K562 (cell line): ENCODE data around the gene LPAR6. TPM values are rescaled to one million over a fixed set of nuclear protein-coding genes. Genes with fewer than 3 reads are reported as not detected.
"Not testable (repeated sequence)": the region's sequence is repeated elsewhere in the genome, so short reads cannot be mapped to it uniquely, and the experiment has no call there.

Source experiments
- ATAC-seq: fragments of 200-7000 bp; cut with Tn5 transposase; 3 replicates; pipeline ENCODE4 v1.9.1; 2020; ENCODE audit warnings: moderate library complexity
- BruUV-seq: library from RNA; stranded (reverse); fragments of 400-500 nt; replicated peaks from 2 replicates; lab custom pipeline; 2021; lab: Mats Ljungman, UMichigan
- CTCF ChIA-PET: fragments of 300-600 bp; formaldehyde crosslinking; extraction: SDS; loops from one replicate; lab custom pipeline; 2021; ENCODE audit warnings: low intra/inter-chr PET ratio; lab: Yijun Ruan, JAX
- POLR2A ChIA-PET: fragments of 300-600, 350-650 bp; sonication (Branson Sonifier 250); formaldehyde crosslinking; extraction: SDS; loops from one replicate; lab custom pipeline; 2021; ENCODE audit warnings: antibody characterized with exemption, inconsistent platforms; lab: Yijun Ruan, JAX
- DNase-seq, 4 experiments: peaks; one replicate each; pipeline versions ENCODE4 v3.0.0 to v3.0.0-alpha.2; 2011 to 2018; ENCODE audit warnings: low spot score in 3 of 4, mixed read lengths in 3 of 4; ENCODE audit errors: extremely low read depth in 1 of 4
- FAIRE-seq: peaks from 2 replicates; lab custom pipeline; 2011; peaks lifted over from hg19 to GRCh38; lab: Jason Lieb, UNC
- H2AFZ ChIP-seq: 2 replicates; pipeline ENCODE4 v1.6.0; 2011; ENCODE audit warnings: low read depth, low read length, control low read depth, inconsistent platforms
- H3K27ac ChIP-seq: fragments of 200-600 bp; 3 replicates; pipeline ENCODE4 v1.8.0; 2011; ENCODE audit warnings: low read depth, mild to moderate bottlenecking, control low read depth, inconsistent platforms, low read length, moderate library complexity, mixed read lengths; ENCODE audit errors: extremely low read depth
- H3K27me3 ChIP-seq, 2 experiments: fragments of 300-600 bp in 1 of 2; 2 replicates in 1 of 2; 3 replicates in 1 of 2; pipeline versions ENCODE4 v1.6.0 to v1.8.0; 2011; ENCODE audit warnings: inconsistent platforms in 2 of 2, low read length in 2 of 2, mild to moderate bottlenecking in 1 of 2, mixed read lengths in 1 of 2, moderate library complexity in 1 of 2; ENCODE audit not compliant: control insufficient read depth in 2 of 2, insufficient read depth in 2 of 2
- H3K36me3 ChIP-seq: fragments of 300-600 bp; 3 replicates; pipeline ENCODE4 v1.8.0; 2011; ENCODE audit warnings: mild to moderate bottlenecking, low read length, inconsistent platforms; ENCODE audit not compliant: control insufficient read depth, insufficient read depth
- H3K4me1 ChIP-seq, 2 experiments: fragments of 200-600 bp in 1 of 2; replicated peaks in 1 of 2; 2 replicates in 1 of 2; 3 replicates in 1 of 2; pipeline versions ENCODE4 v1.5.1 to v1.8.0; 2011; ENCODE audit warnings: inconsistent platforms in 2 of 2, low read length in 2 of 2, mild to moderate bottlenecking in 1 of 2, mixed read lengths in 1 of 2, moderate library complexity in 1 of 2; ENCODE audit not compliant: control insufficient read depth in 2 of 2, insufficient read depth in 2 of 2
- H3K4me2 ChIP-seq: 2 replicates; pipeline ENCODE4 v1.6.1; 2011; ENCODE audit warnings: low read length, control low read depth, inconsistent platforms, mixed read lengths; ENCODE audit not compliant: insufficient read depth
- H3K4me3 ChIP-seq: fragments of 200-600 bp; sonication (generic), shearing (Covaris generic); 2 replicates; pipeline ENCODE4 v1.5.1; 2016; ENCODE audit warnings: control low read depth, inconsistent platforms
- H3K79me2 ChIP-seq: fragments of 200-600 bp; 3 replicates; pipeline ENCODE4 v1.8.0; 2011; ENCODE audit warnings: low read length, inconsistent platforms; ENCODE audit not compliant: control insufficient read depth, insufficient read depth
- H3K9ac ChIP-seq, 2 experiments: 2 replicates each; pipeline versions ENCODE4 v1.6.0 to v1.6.1; 2011; ENCODE audit warnings: low read depth in 2 of 2, low read length in 2 of 2, control low read depth in 1 of 2, inconsistent platforms in 1 of 2, mild to moderate bottlenecking in 1 of 2, mixed read lengths in 1 of 2; ENCODE audit not compliant: insufficient read depth in 1 of 2
- H3K9me1 ChIP-seq: one replicate; pipeline ENCODE4 v1.6.0; 2011; ENCODE audit warnings: inconsistent platforms, mild to moderate bottlenecking, low read length, moderate library complexity; ENCODE audit not compliant: control insufficient read depth, insufficient read depth
- H3K9me3 ChIP-seq: replicated peaks from 2 replicates; pipeline ENCODE4 v1.5.1; 2011; ENCODE audit warnings: low read depth, low read length, inconsistent platforms; ENCODE audit not compliant: control insufficient read depth, insufficient read depth
- H4K20me1 ChIP-seq: replicated peaks from 2 replicates; pipeline ENCODE4 v1.6.1; 2011; ENCODE audit warnings: low read length, inconsistent platforms, mixed read lengths; ENCODE audit not compliant: control insufficient read depth, insufficient read depth
- PML ChIP-seq: IDR thresholded peaks from 2 replicates; pipeline ENCODE4 v1.6.1; 2012; ENCODE audit warnings: low read length, inconsistent platforms
- ZNF134 ChIP-seq: fragments of 250-450 bp; sonication (Bioruptor Pico); conservative IDR thresholded peaks from 2 replicates; pipeline ENCODE4 v1.4.0; 2020
- WGBS: fragments of 100-300 bp; shearing (Covaris generic); methylation state at CpG from one replicate; pipeline ENCODE4 v1.1.6; 2016; ENCODE audit warnings: low coverage, mixed read lengths; ENCODE audit not compliant: insufficient coverage; ENCODE audit errors: missing lambda C conversion rate; 5-methylcytosine and 5-hydroxymethylcytosine counted together
- in situ Hi-C: fragments of 300-500 bp; cut with MboI; formaldehyde crosslinking; loops from 4 replicates; pipeline ENCODE4 v1.15.0; 2018; ENCODE audit warnings: inconsistent platforms, mixed read lengths
- intact Hi-C: fragments of 100-400 bp; cut with micrococcal nuclease; formaldehyde crosslinking; loops from 2 replicates; pipeline ENCODE4 v1.14.2; 2022
- polyA plus RNA-seq, 8 experiments: library from polyadenylated mRNA; depleted of rRNA in 4 of 8; stranded (reverse) in 5 of 8; unstranded in 3 of 8; fragments of >200 nt; fragmentation: Nextera tagmentation in 2 of 8; fragmentation: Illumina TruSeq in 1 of 8; extraction: Ambion mirVana in 2 of 8; extraction: Trizol in 1 of 8; gene quantifications; 2 replicates each; pipeline versions ENCODE4 v1.2.1 to v1.2.3, GENCODE V29; 2011 to 2014; ENCODE audit warnings: inconsistent platforms in 1 of 8, missing spikeins in 1 of 8
- total RNA-seq, 7 experiments: library from RNA; depleted of rRNA in 6 of 7; stranded (reverse); fragments of >200 nt in 6 of 7; fragmentation: Illumina TruSeq in 2 of 7; extraction: Trizol in 2 of 7; gene quantifications; 2 replicates each; pipeline versions ENCODE4 v1.2.1 to v1.2.3, GENCODE V29; 2011 to 2021; ENCODE audit warnings: low replicate concordance in 1 of 7
- TF ChIP-seq, protein P1 (sequence below): fragments of 450-650 bp; IDR thresholded peaks from 2 replicates; pipeline ENCODE4 v1.7.0; 2016; ENCODE audit warnings: borderline replicate concordance
- TF ChIP-seq, protein P2 (sequence below): fragments of 450-650 bp; formaldehyde crosslinking; IDR thresholded peaks from 2 replicates; pipeline ENCODE4 v1.4.0; 2020; ENCODE audit warnings: mild to moderate bottlenecking, mixed read lengths

The LPAR6 gene
- total and polyA plus RNA-seq, 9 of the 15 experiments (the other 6 are each of a cell fraction or from before 2014, with no cell fraction given): 0.04 to 0.14 (median 0.10) TPM; not detected in 5

DNA sequence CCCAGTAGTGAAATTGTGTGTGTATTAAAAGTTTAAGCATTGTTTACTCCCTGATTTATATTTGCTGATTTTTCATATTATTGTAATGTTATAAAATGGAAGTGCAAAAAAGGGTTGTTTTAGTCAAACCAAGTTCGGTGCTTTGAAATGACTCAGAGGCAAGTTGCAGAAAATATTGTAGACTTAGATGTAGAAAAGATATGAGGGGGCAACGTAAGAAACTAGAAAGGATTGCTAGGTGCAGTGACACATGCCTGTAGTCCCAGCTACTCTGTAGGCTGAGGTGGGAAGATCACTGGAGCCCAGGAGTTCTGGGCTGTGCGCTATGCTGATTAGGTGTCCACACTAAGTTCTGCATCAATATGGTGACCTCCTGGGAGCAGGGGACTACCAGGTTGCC is 16.1 kb upstream of the LPAR6 start (continued):
- TF ChIP-seq, protein P1, sequence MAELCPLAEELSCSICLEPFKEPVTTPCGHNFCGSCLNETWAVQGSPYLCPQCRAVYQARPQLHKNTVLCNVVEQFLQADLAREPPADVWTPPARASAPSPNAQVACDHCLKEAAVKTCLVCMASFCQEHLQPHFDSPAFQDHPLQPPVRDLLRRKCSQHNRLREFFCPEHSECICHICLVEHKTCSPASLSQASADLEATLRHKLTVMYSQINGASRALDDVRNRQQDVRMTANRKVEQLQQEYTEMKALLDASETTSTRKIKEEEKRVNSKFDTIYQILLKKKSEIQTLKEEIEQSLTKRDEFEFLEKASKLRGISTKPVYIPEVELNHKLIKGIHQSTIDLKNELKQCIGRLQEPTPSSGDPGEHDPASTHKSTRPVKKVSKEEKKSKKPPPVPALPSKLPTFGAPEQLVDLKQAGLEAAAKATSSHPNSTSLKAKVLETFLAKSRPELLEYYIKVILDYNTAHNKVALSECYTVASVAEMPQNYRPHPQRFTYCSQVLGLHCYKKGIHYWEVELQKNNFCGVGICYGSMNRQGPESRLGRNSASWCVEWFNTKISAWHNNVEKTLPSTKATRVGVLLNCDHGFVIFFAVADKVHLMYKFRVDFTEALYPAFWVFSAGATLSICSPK: no peak
- no peak for TF ChIP-seq PML

DNA sequence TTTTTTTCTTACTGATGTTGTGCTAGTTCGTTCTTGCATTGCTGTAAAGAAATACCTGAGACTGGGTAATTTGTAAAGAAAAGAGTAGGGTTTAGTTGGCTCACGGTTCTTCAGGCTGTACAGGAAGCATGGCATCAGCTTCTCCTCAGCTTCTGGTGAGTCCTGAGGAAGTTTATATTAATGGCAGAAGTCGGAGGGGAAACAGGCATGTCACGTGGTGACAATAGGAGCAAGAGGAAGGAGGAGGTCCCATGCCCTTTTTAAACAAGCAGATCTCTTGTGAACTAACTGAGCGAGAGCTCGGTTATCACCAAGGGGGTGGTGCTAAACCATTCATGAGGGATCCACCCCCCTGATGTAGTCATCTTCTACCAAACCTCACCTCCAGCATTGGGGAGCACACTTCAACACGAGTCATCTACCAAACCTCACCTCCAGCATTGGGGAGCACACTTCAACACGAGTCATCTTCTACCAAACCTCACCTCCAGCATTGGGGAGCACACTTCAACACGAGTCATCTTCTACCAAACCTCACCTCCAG is 13.9 kb upstream of the LPAR6 start:
- POLR2A ChIA-PET, H2AFZ ChIP-seq, intact Hi-C loops, H4K20me1 ChIP-seq, FAIRE-seq, H3K4me1 ChIP-seq, ATAC-seq, H3K79me2 ChIP-seq, H3K27me3 ChIP-seq, in situ Hi-C loops, H3K9me3 ChIP-seq, DNase-seq, H3K27ac ChIP-seq, H3K4me3 ChIP-seq, H3K36me3 ChIP-seq, H3K4me2 ChIP-seq, H3K9ac ChIP-seq, H3K9me1 ChIP-seq, BruUV-seq, CTCF ChIA-PET: not testable (repeated sequence)
- WGBS: 79% methylated on average over 8 of the region's 9 CpGs

DNA sequence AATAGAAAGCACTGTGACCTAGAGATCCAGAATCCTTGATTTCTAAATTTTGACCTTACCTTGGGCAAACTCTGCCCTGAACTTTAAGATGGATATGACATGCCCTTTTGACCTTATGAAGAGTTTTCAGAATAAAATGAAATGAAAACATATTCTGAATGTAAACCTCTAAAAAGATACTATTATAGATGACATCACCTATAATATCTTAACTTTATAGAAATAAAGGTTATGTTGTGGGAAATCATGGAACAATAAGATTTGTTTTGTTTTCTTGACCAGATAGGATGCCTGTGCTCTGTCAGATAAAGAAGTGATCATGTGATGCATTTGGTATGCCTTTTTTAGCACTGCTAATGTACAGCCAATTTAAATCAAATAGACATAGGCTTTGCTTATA is 13.1 kb upstream of the LPAR6 start:
- Histone ChIP-seq H3K27ac (no peak overlapping the region), H3K4me3 (no peak overlapping the region), H2AFZ (no peak overlapping the region), H3K9me1 (no peaks in the 10 kb centered on the region), H3K36me3 (no peaks in the 10 kb centered on the region), H3K4me1 (no peaks in the 10 kb centered on the region), H3K79me2 (no peaks in the 10 kb centered on the region), H3K27me3 (no peaks in the 10 kb centered on the region), H3K4me2 (no peak overlapping the region), H4K20me1 (no peaks in the 10 kb centered on the region), H3K9ac (no peak overlapping the region), H3K9me3 (no peaks in the 10 kb centered on the region)
- in situ Hi-C loops (no loop called here), intact Hi-C loops (no loop called here)
- POLR2A ChIA-PET: no interaction called here
- CTCF ChIA-PET: no interaction called here
- no peak for DNase-seq
- no peak for ATAC-seq
- TF ChIP-seq, protein P2, sequence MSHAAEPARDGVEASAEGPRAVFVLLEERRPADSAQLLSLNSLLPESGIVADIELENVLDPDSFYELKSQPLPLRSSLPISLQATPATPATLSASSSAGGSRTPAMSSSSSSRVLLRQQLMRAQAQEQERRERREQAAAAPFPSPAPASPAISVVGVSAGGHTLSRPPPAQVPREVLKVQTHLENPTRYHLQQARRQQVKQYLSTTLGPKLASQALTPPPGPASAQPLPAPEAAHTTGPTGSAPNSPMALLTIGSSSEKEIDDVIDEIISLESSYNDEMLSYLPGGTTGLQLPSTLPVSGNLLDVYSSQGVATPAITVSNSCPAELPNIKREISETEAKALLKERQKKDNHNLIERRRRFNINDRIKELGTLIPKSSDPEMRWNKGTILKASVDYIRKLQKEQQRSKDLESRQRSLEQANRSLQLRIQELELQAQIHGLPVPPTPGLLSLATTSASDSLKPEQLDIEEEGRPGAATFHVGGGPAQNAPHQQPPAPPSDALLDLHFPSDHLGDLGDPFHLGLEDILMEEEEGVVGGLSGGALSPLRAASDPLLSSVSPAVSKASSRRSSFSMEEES (CRISPR knock-in tag): peak; percentile 43; the same call in 1 of the 2 replicates
- no peak for TF ChIP-seq ZNF134 (CRISPR knock-in tag)
- no TSS peak for BruUV-seq
- no peak for FAIRE-seq
